Nephron (organoid): ENCODE data around the gene CUL1.
"Not testable (repeated sequence)": the region's sequence is repeated elsewhere in the genome, so short reads cannot be mapped to it uniquely, and the experiment has no call there.

Experiments
- H3K27ac Mint-ChIP-seq, 3 experiments: 2 replicates each; pipeline ENCODE4 v1.8.0; 2020; ENCODE audit warnings: mixed read lengths in 3 of 3, mild to moderate bottlenecking in 2 of 3, moderate library complexity in 1 of 3
- H3K27me3 Mint-ChIP-seq: 2 replicates; pipeline ENCODE4 v1.8.0; 2021; ENCODE audit warnings: low read depth, mild to moderate bottlenecking, moderate library complexity, mixed read lengths
- H3K36me3 Mint-ChIP-seq: 2 replicates; pipeline ENCODE4 v1.8.0; 2020; ENCODE audit warnings: low read depth, mixed read lengths
- H3K4me1 Mint-ChIP-seq: 2 replicates; pipeline ENCODE4 v1.8.0; 2020; ENCODE audit warnings: mixed read lengths
- H3K4me3 Mint-ChIP-seq, 3 experiments: 2 replicates each; pipeline ENCODE4 v1.8.0; 2020; ENCODE audit warnings: mild to moderate bottlenecking in 3 of 3, mixed read lengths in 3 of 3, moderate library complexity in 2 of 3
- H3K9me3 Mint-ChIP-seq: 2 replicates; pipeline ENCODE4 v1.8.0; 2020; ENCODE audit warnings: mixed read lengths
- CTCF ChIP-seq, 3 experiments: fragments of 200-600 bp; sonication (generic); IDR thresholded peaks; one replicate each; pipeline ENCODE4 v1.5.0; 2021; ENCODE audit warnings: antibody characterized with exemption in 3 of 3; ENCODE audit not compliant: unreplicated experiment in 3 of 3

The CUL1 gene

GRCh38 chr7:148702876-148703670 is 4.4 kb downstream of the CUL1 start:
- TF ChIP-seq CTCF (IDR thresholded peaks at IDR 0.05; ENCODE audit: unreplicated experiment in 3 of 3), result no peak
- peaks cover 52% of the 10 kb centered on the region for H3K4me1 Mint-ChIP-seq
- H3K9me3 Mint-ChIP-seq, result no peaks in the 10 kb centered on the region
- H3K4me3 Mint-ChIP-seq, result peak overlapping the region in 2 of 3 experiments; percentile 46 to 49
- no peak overlapping the region for H3K27ac Mint-ChIP-seq
- H3K36me3 Mint-ChIP-seq, result no peaks in the 10 kb centered on the region
- no peaks in the 10 kb centered on the region for H3K27me3 Mint-ChIP-seq

- H3K27ac Mint-ChIP-seq, H3K4me3 Mint-ChIP-seq: not testable (repeated sequence)
- peaks cover 57% of the 10 kb centered on the region for H3K4me1 Mint-ChIP-seq
These were observed 4.9 kb downstream of the CUL1 start for GRCh38 chr7:148703671-148703962.

GRCh38 chr7:148704189-148704588 is 5.5 kb downstream of the CUL1 start:
- TF ChIP-seq CTCF (IDR thresholded peaks at IDR 0.05; ENCODE audit: unreplicated experiment in 3 of 3), result no peak
- Mint-ChIP-seq H3K36me3 (no peaks in the 10 kb centered on the region), H3K27ac (no peak overlapping the region), H3K4me3 (no peak overlapping the region), H3K9me3 (no peaks in the 10 kb centered on the region), H3K27me3 (no peaks in the 10 kb centered on the region), H3K4me1 (peaks cover 63% of the 10 kb centered on the region)

More at GRCh38 chr7:148703671-148703962, 4.9 kb downstream of the CUL1 start:
- H3K27me3 Mint-ChIP-seq, H3K36me3 Mint-ChIP-seq, H3K9me3 Mint-ChIP-seq: not testable (repeated sequence)

- peaks cover 63% of the 10 kb centered on the region for H3K4me1 Mint-ChIP-seq
- H3K36me3 Mint-ChIP-seq, result no peaks in the 10 kb centered on the region
- no peak overlapping the region for H3K27ac Mint-ChIP-seq
- TF ChIP-seq CTCF (IDR thresholded peaks at IDR 0.05; ENCODE audit: unreplicated experiment in 3 of 3), result no peak
- no peaks in the 10 kb centered on the region for H3K27me3 Mint-ChIP-seq
- H3K4me3 Mint-ChIP-seq, result peak overlapping the region in 1 of 3 experiments; percentile 26
- H3K9me3 Mint-ChIP-seq, result no peaks in the 10 kb centered on the region
These were observed 6.3 kb downstream of the CUL1 start for GRCh38 chr7:148704970-148705369.

GRCh38 chr7:148706368-148706767 is 7.7 kb downstream of the CUL1 start:
- H3K36me3 Mint-ChIP-seq, result no peaks in the 10 kb centered on the region
- H3K27me3 Mint-ChIP-seq, result no peaks in the 10 kb centered on the region
- H3K9me3 Mint-ChIP-seq, result no peaks in the 10 kb centered on the region
- peaks cover 55% of the 10 kb centered on the region for H3K4me1 Mint-ChIP-seq
- no peak for TF ChIP-seq CTCF (IDR thresholded peaks at IDR 0.05; ENCODE audit: unreplicated experiment in 3 of 3)
- no peak overlapping the region for H3K27ac Mint-ChIP-seq
- H3K4me3 Mint-ChIP-seq, result no peak overlapping the region

GRCh38 chr7:148708026-148708885 is 9.6 kb downstream of the CUL1 start:
- Mint-ChIP-seq H3K4me3 (no peak overlapping the region), H3K36me3 (no peaks in the 10 kb centered on the region), H3K27me3 (no peaks in the 10 kb centered on the region), H3K9me3 (no peaks in the 10 kb centered on the region), H3K27ac (peak overlapping the region in 2 of 3 experiments; percentile 3 to 9), H3K4me1 (peaks cover 50% of the 10 kb centered on the region)
- no peak for TF ChIP-seq CTCF (IDR thresholded peaks at IDR 0.05; ENCODE audit: unreplicated experiment in 3 of 3)
